ENCODE measurements around the gene TMEM94.

Gene TMEM94

DNA sequence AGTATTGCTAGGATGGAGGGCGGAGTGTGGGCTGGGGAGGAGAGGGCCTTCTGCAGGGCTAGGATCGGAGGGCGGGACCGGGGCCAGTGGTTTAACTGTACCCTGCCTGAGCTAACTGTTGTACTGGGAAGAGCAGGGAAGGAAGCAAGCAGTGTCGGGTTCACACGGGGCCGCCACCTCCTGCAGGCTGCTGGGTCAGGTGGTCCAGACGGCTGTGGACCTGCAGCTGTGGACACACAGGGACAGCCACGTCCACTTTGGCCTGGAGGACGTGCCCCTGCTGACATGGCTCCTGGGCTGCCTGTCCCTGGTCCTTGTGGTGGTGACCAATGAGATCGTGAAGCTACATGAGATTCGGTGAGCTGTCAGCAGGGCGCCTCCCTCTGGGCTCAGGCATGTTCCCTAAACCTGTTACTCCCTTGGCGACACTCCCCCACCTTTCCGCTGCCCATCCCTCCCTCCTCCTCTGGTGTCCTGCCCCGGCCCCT is 42.3 kb downstream of the TMEM94 start:
- no peak for DNase-seq

DNA sequence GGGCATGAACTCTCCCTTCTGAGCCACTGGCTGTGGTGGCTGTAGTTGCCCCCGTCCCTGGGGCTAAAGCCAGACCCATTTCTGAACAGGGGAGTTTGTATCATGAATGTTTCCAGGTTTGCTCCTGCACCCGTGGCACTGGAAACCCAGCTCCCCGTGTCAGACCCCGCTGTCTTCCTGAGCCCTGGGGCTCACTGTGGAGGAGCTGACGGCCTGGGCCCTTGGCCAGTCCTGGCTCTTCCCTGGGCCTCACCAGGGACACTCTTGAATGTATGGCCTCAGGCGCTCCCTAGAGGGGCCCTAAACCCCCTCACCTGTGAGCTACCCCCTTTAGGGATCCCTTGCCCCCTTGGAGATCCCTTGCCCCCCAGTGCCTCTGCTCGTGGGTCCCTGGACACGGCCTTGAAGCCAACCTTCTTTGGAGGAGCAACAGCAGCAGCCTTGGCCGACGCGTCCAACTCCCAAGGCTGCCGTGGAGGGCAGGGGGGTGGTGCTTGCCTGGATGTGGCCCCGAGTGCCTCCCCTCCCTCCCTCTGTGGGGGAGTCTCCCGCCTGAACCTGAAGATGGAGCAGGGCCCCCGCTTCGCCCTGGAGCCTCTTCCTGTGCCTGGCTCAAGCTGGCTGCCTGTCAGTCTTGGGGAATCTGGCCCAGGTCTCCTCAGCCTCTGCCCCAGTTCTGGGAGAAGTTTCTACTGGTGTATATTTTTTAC is 43.0 kb downstream of the TMEM94 start:
- no peak for DNase-seq

DNA sequence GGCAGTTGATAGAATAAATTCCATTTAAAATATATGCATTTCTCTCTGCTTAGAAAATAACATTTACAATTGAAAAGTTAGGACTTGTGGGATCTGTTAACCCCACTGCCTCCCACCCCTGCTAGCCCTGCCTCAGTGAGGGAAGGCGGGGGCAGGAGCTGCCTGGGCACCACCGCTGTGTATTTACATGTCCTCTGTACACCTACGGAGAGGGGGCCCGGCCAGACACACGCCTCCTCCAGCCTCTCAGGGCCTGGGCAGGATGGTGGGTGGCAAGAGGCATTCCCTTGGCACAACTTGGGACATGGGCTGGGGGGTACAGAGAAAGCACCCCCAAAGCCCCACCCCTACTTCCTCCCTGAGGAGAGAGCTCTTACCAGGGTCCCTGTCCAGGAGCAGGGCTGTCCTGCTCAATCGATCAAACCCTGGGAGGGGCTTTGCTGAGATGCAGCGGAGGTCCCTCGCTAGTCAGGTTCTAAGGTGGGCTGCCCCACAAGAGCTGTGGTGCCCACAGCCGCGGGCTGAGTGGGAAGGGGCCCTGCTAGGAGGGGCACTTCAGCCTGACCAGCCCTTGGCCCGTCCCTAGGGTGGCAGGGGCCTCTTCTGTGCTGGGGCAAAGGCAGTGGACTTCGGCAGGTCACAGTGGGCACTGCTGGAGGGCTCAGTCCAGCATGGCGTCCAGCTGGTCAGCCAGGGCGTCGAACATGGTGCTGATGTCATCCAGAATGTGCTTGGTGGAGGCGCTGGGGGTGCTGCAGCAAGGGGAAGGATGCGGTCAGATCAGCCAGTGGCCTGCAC is 44.2 kb downstream of the TMEM94 start:
- no peak for DNase-seq

DNA sequence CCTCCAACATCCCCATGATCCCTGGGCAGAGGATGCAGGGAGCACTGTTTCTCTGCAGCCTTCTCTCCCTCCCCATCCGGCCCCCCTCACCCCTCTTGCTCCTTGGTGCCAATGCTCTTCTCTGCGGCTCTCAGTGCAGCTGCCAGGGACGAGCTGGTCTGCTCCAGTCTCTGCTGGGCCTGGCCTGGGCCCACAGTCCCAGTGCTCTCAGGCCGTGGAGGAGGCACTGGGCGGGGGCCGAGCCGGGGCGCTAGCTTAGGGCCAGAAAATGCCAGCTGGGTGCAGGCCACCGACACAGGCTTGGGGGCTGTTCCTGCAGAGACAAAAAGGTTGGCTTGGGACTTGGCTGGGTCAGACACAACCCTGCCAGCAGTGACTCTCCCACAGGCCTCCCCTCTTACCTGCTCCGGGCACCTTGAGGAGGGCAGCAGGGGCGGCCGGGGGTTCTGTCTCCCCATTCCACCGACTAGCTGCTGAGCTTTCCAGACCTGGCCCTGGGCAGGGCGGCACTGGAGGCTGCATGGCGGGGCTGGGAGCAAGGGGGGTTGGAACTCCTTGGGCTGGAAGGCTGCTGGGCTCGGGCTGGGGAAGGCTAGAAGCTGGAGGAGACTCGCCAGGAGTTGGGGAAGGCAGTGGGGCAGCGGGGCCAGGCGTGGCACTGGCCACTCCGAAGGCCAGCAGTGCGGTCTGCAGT is 45.1 kb downstream of the TMEM94 start:
- no peak for DNase-seq

DNA sequence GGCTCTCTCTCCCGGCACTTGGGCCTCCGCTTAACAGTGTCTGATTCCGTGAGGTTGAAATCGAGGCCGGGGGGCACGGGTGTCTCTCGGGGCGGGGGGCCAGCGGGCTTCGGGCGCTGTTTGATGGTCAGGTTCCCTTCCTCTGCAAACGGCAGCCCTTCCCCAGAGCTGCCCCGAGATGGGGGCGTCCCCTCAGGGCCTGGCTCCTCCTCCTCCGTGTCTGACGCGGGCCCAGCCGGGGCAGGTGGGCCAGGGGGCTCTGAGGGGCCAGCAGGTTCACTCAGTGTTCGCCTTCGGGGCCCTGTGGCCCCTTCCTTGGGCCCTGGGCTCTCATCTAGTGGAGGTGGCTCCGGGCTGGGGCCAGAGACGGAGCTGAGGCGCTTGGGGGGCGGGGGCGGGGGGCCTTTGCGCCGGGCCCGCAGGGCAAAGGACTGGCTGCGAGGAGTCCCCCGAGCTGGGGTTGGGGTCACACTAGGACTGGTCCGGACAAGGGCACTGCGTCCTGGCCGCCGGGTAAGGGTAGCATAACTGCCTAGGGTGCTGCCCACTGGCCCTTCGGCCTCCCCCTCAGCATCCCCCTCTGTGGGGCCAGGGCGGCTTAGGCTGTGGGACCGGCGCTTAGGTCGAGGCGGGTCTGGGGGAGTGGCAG is 45.8 kb downstream of the TMEM94 start:
- no peak for DNase-seq

DNA sequence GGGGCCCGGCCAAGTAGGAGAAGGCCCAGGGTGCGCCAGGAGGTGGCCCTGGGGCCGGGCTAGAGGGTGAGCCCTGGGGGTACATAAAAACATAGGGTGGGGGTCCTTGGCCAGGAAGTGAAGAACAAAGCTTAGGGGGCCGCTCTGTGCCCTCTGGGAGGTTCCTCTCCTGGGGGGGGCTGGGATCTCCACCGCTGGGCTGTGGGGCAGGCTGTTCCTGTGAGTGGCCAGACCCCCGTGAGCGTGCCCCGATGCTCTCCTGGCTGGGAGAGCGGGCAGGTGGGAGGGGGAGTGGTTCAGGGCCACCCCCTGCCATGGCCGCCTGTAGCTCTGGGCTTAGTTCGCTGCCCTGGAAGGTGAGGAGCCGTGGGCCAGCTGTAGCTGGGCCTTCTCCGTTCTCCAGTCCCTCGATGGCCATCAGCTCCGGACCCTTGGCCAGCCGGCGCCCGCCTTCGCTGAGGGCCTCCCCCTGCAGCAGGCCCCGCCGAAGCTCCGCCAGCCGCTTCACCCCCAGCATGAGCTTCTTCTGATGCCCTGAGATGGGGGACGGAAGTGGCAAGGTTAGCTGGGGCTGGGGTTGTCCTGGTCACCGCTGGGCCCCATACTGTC is 46.4 kb downstream of the TMEM94 start:
- DNase-seq, result no peak

DNA sequence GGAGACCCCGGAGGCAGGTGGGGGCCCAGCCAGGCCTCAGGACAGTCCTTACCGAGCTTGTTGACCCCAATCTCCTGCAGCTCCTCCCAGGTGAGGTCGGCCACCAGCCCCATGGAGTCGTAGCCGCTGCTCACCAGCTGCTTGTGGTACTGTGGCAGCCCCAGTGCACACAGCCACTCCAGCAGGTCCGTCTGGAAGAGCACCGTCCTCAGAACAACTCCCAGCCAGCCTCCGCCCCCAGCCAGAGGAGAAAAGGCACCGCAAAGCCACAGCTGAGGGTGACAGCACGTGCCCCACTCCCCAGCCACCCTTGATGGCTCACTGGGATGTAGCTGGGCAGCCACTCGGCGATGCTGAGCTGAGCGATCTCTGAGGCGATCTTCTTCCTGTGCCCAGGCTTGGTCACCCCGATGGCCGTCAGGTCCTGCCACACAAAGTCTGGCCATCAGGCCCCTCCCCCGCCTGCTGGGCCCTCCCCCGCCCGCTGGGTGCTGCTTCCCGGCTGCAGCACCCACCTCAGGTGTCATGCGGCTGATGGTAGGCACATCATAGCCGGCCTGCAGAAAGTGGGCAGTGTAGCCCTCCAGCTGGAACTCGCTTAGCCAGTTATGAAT is 47.0 kb downstream of the TMEM94 start:
- no peak for DNase-seq

DNA sequence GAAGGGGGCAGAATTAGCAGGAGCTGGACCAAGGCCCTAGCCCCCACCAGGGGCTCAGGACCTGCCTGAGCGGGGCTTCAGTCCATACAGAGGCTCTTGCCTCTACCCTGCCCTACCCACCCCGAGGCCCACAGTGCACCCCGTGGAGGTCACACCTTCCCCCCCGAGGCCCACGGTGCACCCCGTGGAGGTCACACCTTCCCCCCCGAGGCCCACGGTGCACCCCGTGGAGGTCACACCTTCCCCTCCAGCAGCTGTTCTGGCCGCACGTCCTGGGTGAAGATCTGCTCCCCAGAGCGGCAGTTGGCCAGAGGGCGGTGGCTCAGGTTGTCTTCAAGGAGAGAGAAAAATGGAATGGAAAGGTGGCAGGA is 47.5 kb downstream of the TMEM94 start:
- DNase-seq, result no peak

DNA sequence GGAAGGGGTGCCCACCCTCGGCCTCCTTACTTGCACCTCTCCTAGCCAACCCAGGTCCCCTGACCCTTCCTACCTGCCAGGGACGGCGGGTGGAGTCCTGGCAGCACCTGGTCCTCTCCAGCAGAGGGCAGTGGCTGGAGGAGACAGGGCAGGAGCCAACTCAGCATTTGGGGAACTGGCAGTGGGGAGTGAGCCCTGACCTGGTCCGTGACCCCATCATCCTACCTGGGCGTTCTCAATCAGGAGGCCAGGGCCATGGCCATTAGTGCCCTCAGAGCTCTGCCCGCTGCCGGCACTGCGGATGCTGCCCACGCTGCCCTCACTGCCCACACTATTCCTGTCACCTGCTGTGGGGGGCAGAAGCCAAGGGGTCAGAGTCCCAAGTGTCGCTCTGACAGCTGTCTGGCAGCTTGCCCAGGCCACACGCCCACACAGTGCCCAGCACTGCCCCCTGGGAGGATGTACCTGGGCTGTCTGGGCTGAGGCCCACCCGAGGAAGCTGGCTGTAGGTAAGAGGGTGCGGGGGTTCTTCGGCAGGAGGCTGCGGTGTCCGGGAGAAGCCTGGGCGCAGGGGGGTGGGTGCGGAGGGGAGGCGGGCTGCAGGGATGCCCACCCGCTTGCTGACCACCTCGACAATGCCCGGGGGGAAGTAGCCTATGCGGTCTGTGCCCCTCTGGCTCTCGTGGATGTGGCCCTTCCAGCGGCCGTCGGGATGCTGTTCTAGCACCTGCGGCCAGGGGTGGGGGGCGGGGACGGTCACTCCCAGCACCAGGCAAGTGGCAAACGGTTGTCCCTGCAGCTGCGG is 48.1 kb downstream of the TMEM94 start:
- DNase-seq, result peak in 1 of 2 experiments; percentile 16

DNA sequence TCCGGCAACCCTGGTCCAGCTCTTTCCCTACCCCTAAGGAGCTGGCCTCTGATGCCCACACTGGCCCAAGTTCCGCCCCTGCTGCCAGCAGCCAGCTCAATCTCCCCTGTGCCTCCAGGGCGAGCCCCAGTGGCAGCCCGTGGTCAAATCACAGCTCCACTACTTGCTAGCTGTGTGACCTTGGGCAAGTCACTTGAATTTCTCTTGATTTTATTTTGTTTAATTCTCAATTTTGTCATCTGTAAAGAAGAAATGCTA is 48.6 kb downstream of the TMEM94 start:
- DNase-seq, result no peak

DNA sequence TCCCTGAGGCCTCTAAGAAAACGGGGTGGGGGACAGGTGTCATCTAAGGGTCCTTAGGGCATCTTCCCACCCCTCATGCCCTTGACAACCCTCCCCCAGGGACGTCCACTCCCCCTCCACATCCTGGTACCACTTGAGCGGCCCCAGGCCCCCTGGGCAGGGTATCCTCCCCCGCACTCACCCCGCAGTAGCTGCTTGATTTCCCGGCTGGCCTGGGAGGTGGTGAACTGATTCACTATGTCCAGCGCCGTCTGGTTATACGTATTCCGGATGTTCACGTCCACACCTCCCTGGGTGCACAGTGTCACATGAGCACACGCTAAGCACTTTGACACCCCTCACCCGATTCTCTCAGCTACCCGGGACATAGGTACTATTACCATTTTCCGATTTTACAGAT is 49.2 kb downstream of the TMEM94 start:
- no peak for DNase-seq

DNA sequence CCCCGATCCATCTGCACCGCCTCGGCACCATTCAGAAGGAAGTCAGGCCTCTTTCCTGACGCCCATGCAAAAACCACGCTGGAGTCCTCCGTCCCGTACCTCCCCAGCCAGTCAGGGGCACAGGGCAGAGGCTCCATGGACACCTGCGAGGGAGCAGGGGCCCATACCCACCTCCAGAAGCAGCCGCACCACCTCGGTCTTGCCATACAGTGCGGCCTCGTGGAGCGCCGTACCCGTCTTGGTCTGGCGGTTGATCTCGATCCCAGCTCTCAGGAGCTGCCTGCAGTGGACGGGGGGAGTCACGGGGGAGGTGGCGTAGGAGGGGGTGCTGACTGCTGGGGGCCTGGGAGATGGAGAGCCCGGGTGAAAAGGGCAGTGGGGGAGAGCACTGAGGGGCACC is 49.7 kb downstream of the TMEM94 start:
- no peak for DNase-seq

DNA sequence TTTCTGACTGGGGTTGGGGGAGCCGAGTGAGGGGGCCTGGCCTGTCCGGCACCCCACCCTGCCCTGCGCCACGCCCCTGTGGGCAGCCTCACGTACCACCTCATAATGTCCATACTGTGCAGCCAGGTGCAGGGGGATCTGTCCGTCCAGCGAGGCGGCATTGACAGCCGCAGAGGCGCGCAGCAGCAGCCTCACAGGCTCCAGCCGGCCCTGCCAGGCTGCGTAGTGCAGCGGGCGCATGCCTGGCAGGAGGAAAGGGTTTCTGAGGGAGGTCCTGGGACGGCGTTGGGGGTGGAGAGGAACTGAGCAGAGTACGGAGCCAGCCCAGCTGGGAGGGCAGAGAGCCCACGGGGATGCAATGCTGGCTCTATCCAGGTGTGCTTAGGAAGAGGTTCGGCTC is 50.5 kb downstream of the TMEM94 start:
- DNase-seq, result no peak

DNA sequence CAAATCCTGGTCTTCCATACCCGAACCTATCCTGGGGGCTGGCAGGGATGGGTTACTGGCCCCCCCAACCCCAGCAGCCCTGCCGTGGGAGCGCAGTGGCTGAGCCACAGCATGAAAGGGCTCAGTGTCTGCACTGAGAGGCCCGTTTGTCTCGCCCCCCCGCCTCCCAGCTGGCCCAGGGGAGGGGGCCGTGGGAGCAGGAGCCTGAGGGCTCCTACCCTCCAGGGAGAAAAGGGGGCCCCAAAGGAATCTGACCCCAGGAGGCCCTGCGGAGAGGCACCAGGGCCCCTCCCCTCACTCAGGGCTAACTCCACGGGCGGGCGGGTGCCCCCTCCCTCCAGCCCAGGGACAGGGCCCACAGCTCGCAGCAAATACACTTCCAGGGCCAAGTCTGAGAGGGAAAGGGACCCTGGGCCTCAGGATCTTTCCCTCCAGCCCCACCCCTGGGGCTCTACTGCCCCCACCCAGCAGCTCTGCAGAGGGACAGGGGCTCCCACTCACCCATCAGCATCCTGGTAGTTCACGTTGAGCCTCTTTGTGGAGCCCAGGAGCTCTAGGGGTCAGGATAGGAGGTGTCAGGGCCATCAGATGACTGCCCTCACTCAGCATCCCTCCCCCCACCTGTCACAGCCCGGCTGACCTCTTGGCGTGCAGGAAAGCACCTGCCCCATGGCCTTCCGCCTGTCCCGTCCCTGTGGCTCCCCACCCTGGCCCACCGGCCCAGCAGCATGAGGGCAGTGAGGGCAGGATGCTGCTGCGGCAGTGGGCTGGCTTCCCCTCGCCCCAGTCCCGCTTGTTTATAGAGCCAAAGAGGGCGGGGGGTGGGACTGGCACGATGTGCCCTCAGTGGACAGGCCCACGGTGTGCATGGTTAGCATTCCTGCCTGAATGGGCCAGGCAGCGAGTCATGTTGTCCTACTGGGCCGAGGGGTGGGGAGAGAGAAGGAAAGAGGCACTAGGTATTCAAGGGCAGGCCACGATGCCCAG is 51.6 kb downstream of the TMEM94 start:
- DNase-seq, result no peak

DNA sequence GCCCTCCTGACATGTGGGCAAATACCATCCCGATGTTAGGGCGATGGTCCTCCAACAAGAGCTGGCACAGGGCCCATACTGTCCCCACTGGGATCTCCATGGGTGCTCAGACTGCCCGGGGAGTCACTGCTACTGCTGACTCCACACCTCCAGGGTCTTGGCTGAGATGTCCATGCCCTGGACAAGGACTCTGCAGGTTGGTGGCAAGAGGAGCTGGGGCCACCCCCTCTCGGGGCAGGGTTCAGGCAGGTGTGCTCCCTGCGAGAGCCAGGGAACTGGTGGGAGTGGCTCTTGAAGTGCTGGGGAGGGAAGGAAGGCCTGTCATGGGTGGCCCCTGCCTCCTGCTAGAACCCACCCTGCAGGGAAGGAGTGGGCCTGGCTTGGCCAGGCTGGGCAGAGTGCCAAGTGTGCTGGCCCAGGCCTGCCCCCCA is 52.5 kb downstream of the TMEM94 start:
- DNase-seq, result no peak

DNA sequence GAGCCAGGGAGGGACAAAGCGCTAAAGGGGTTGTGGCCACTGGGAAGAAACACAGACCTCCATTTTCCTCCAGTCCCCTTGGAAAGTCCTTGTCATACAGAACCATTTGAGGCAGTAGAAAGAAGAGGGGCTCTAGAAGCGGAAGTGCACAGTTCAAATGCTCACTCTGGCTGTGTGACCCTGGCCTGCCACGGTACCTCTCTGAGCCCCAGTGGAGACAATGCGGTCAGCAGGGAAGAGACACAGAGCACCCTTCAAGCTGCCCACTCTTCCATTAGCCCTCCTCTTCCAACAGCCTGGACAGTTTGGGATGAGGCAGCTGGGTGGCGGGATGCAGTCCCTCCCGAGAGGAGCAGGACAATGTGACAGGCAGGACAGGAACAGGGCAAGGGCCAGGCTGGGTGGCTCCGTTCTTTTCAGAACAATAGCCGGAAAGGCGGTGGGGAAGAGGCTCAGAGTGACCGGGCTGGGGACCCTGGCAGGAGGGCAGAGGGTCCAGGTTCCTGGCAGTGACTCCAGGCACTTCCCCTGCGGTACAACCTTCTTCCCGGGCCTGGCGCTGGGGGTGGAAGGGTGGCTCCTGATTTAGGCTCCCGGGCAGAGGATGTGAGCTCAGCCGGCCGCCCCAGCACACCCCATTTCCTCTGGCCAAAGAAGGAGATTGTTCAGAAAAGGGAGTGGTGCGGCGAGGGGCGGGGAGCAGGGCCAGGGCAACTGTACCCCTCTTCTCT is 53.3 kb downstream of the TMEM94 start:
- DNase-seq, result no peak

DNA sequence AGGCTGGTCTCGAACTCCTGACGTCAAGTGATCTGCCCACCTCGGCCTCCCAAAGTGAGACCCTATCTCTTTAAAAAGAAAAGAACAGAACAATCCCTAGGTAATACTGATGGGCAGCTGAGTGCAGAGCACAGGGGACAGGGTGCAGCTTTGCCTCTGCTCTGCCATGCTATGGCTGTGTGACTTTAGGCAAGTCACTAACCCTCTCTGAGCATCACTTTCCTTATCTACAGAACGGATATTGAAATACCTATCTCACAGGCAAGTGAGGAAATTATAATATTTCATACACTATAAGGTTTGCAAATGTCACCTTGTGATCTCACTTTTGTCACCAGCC is 54.8 kb downstream of the TMEM94 start:
- DNase-seq, result no peak

DNA sequence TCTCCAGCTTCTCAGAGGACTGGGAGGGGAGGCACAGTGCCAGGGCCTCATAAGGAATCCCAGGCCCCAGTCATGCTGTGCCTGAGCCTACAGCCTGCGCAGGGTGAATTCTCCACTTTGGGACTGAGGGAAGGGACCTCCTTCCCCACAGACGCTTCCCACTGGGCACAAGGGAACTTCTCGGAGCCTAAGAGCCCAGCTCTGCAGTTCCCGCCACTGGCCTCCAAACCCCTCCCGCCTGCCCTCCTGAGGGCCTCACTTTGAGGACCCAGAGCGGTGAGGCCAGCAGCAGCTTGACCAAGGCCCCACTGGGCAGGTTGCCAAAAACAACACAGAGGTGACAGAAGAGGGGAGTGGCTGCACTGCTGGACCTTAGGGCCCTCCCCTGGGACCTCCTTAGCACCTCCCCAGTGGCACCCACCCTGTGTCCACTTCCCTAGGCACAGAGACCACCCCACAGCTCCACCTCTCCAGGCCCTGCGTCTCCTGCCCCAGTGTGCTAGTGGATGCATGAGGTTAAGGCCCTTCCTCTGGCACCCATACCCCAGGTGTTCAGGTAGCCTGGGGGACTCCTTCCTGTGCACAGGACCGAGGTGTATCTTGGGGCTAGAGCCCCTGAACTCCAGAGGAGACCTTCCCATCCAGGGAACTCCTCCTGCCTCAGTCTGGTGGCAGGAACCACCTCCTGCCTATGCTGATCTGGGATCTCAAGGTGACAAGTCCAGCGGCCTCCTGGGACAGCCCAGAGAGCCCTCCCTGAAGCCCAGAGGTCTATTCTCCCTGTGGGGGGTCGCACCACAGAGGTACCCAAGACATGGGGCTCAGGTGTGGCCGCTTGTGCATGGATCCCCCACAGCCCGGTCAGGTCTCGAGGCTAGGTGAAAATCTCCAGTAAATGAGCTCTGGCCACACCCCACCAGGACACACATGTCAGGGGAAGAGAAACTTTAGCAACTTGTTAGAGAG is 55.5 kb downstream of the TMEM94 start:
- DNase-seq, result no peak

Measured in activated CD4-positive, alpha-beta T cell treated with anti-CD3 and anti-CD28 coated beads, Interleukin-2, amount 50 U/mL, for 4 hours (primary cell).